ENCODE results near the gene ZCCHC24. TPM values are rescaled to one million over a fixed set of nuclear protein-coding genes. Genes with fewer than 3 reads are reported as not detected.

Gene ZCCHC24
- total RNA-seq, 1 donor from 2014 or later: 180 TPM

DNA sequence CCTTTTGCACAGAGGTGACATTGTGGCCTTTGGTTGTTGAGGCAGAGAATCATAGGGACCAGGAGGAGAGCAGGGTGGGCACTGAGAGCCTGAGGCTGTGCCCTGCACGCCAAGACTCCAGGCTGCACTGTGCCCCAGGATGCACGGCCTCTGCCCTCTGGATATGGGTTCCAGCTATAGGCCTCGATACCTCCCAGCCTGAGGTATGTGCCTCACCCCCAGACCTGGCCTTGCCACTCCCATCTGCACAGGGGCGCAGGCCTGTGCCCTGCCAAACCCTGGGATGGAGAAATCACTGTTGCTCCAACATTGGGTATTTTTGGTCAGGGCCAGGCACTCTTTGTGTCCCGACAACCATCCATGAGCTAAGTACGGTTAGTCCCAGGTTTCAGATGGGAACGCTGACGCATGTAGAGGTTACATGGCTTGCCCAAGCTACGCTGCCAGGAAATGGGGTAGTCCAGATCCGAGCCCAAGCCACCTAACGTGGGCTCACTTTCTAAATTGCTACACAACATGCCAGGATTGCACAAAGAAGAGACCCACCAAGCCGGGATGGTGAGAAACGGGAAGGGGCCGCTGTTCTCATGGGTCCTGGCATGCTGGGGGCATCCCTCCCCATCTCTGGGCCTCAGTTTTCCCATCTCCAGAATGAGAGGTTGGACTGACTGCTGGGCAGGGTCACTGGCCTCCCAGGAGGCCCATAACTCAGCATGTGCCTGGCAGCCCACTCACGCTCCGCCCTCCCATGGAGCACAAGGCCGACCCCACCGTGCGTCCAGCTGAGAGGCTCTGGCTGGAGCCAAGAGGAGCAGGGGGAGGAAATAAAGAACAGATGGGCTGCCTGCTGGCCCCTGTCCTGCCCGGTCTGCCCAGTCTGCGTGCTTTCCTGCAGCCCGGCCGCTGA, 44.2 kb downstream of the ZCCHC24 start:
- peak in 1 of 2 donors; percentile 90 for DNase-seq (ENCODE audit: low spot score in 2 of 2)
- H3K4me3 ChIP-seq: no peak overlapping the region
- H3K27ac ChIP-seq: peak overlapping the region; percentile 87 to 88
- no peaks in the 10 kb centered on the region for H3K36me3 ChIP-seq
- no peaks in the 10 kb centered on the region for H3K9me3 ChIP-seq
- H3K27me3 ChIP-seq: no peaks in the 10 kb centered on the region
- intact Hi-C loops (cut with DNase I): loop anchor here (1.0 kb wide), 3 partner anchors 21 to 155 kb away; partner anchors contain the start of gene ZCCHC24
- H3K4me1 ChIP-seq: peaks cover 45 to 91% of the 10 kb centered on the region in 2 donors
- TF ChIP-seq, protein P1, sequence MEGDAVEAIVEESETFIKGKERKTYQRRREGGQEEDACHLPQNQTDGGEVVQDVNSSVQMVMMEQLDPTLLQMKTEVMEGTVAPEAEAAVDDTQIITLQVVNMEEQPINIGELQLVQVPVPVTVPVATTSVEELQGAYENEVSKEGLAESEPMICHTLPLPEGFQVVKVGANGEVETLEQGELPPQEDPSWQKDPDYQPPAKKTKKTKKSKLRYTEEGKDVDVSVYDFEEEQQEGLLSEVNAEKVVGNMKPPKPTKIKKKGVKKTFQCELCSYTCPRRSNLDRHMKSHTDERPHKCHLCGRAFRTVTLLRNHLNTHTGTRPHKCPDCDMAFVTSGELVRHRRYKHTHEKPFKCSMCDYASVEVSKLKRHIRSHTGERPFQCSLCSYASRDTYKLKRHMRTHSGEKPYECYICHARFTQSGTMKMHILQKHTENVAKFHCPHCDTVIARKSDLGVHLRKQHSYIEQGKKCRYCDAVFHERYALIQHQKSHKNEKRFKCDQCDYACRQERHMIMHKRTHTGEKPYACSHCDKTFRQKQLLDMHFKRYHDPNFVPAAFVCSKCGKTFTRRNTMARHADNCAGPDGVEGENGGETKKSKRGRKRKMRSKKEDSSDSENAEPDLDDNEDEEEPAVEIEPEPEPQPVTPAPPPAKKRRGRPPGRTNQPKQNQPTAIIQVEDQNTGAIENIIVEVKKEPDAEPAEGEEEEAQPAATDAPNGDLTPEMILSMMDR (IDR thresholded peaks at IDR 0.05): no peak

DNA sequence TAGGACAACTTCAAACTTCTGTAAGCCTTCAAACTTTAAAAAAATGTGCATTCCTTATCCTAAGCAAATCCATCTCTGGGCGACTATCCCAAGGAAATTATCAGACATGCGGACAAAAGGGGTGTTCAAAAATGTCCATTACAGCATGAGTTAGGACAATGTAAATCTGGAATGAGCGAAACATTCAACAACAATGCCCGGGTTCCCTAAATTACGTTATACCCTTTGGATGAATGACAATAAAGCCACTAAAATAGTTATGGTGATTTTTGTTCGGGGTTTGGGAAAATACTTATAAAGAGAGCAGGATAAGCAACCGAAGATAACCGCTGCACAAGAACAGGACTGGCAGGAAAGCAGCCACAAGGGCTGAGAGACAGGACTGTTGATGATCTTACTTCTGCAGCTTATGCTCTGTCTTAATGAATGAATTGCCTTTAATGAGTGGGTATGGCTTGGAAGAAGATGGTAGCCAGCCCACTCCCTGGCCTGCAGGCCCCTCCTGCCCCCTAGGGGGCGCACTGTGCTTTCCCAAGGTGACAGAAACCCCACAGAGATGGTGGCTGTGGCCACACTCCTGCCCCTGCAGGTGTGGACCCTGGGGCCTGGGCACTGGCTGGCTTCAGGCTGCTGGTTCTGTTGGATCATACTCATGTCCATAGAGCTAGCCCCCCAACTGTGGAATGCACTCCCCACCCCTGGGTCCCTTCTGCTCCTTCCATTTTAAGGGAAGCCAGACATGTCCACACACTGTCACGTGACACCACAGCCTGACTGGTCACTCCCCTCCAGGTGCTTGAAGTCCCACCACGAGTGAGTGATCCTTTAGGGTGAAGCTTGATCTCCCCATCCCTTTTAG, 45.0 kb downstream of the ZCCHC24 start:
- no peak for DNase-seq (ENCODE audit: low spot score in 2 of 2)
- no peaks in the 10 kb centered on the region for H3K27me3 ChIP-seq
- peak overlapping the region in 1 of 2 donors; percentile 6 for H3K4me3 ChIP-seq
- peaks cover 42 to 82% of the 10 kb centered on the region in 2 donors for H3K4me1 ChIP-seq
- intact Hi-C loops (cut with DNase I): loop anchor here (1.0 kb wide), 3 partner anchors 20 to 154 kb away; partner anchors contain the start of gene ZCCHC24
- H3K9me3 ChIP-seq: no peaks in the 10 kb centered on the region
- TF ChIP-seq, protein P1 (IDR thresholded peaks at IDR 0.05): peak in 2 of 3 experiments; percentile 37 to 54
- no peaks in the 10 kb centered on the region for H3K36me3 ChIP-seq
- H3K27ac ChIP-seq: peak overlapping the region; percentile 87 to 88

DNA sequence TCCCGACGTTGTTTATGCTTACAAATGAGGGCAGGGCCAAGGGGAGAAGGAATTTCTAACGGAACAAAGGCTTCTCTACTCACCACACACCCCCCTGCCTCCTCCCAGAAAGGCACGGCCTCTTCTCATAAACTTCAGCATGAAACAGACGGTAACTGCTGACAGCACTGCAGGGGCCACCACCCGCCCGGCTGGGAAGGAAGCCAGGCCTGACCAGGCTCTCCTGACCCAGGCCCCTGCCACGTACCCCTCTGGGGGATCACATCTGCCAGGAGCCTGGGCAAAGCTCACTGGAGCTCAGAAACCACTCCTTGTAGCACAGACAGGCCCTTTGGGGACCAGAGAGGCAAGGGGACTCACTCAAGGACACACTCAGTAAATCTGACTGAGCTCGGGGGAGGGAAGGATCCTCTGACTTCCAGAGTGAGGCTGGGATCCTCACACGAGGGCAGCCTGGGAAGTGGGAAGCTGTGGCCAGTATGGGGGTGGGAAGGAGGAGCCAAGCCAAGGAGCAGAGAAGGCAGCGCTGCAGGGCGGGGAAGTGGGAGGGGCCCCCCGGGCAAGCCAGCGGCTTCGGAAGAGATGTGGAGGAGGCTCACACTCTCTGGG, 46.1 kb downstream of the ZCCHC24 start:
- TF ChIP-seq, protein P1 (IDR thresholded peaks at IDR 0.05): no peak
- H3K4me1 ChIP-seq: peaks cover 42 to 72% of the 10 kb centered on the region in 2 donors

DNA sequence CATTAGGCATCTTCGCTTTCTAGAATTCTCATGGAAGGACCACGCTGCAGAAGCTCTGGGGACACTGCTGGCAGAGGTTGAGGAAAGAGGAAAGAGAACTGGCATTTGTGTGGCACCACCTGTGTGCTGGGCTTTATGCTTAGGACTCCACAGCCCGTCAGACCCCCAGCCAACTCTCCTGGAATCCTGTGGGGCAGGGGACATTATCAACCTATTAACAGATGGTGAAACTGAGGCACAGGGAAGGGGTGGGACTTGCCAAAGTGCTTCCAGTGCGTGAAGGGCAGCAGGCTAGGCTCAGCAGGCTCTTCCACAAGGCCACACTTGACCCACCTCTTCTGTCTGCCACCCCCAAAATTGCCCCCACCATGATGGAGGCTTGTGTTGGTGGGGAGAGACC, 46.8 kb downstream of the ZCCHC24 start:
- Histone ChIP-seq H3K36me3 (peaks cover 8 to 10% of the 10 kb centered on the region in 2 donors), H3K27ac (peak overlapping the region; percentile 87 to 88), H3K9me3 (no peaks in the 10 kb centered on the region), H3K4me1 (peaks cover 42 to 66% of the 10 kb centered on the region in 2 donors), H3K27me3 (no peaks in the 10 kb centered on the region), H3K4me3 (peak overlapping the region in 1 of 2 donors; percentile 33)
- intact Hi-C loops (cut with DNase I): no loop called here
- no peak for DNase-seq (ENCODE audit: low spot score in 2 of 2)
- TF ChIP-seq, protein P1 (IDR thresholded peaks at IDR 0.05): no peak

More for the DNA sequence above, 46.1 kb downstream of the ZCCHC24 start:
- peak overlapping the region; percentile 87 to 88 for H3K27ac ChIP-seq
- peaks cover 1 to 3% of the 10 kb centered on the region in 2 donors for H3K36me3 ChIP-seq
- H3K4me3 ChIP-seq: peak overlapping the region; percentile 6 to 33
- DNase-seq (ENCODE audit: low spot score in 2 of 2): peak; percentile 60 to 92
- H3K9me3 ChIP-seq: no peaks in the 10 kb centered on the region
- intact Hi-C loops (cut with DNase I): no loop called here
- H3K27me3 ChIP-seq: no peaks in the 10 kb centered on the region

Measured in ascending aorta (tissue), 2 donors.